ENCODE measurements around the gene UNC5A. TPM values are rescaled to one million over a fixed set of nuclear protein-coding genes. Genes with fewer than 3 reads are reported as not detected.

The UNC5A gene
- polyA plus RNA-seq, 4 donors, result 0.15 to 0.63 TPM; not detected in 2

GRCh38 chr5:176862330-176862995 lies 52.1 kb downstream of the UNC5A start:
- Histone ChIP-seq H3K27ac (ENCODE audit: low read depth in 1 of 3, low read length in 2 of 3) (no peak overlapping the region), H3K4me1 (ENCODE audit: control insufficient read depth in 3 of 3, insufficient read depth in 2 of 3, low read depth in 1 of 3, low read length in 2 of 3) (no peaks in the 10 kb centered on the region), H3K9me3 (ENCODE audit: control insufficient read depth in 2 of 2, insufficient read depth in 1 of 2, low read depth in 1 of 2, low read length in 1 of 2) (no peaks in the 10 kb centered on the region), H3K36me3 (ENCODE audit: control insufficient read depth in 3 of 3, insufficient read depth in 2 of 3, low read depth in 1 of 3, low read length in 3 of 3) (no peaks in the 10 kb centered on the region), H3K27me3 (ENCODE audit: control insufficient read depth in 3 of 3, insufficient read depth in 3 of 3, low read length in 3 of 3) (peaks cover 0 to 37% (median 11%) of the 10 kb centered on the region in 3 donors), H3K4me3 (ENCODE audit: low read depth in 1 of 3, low read length in 3 of 3) (no peak overlapping the region)
- no peak for FAIRE-seq
- no peak for DNase-seq
- WGBS, 3 donors, result 42 to 59% (median 55%) methylated on average over 28 of the region's 28 CpGs

DNA sequence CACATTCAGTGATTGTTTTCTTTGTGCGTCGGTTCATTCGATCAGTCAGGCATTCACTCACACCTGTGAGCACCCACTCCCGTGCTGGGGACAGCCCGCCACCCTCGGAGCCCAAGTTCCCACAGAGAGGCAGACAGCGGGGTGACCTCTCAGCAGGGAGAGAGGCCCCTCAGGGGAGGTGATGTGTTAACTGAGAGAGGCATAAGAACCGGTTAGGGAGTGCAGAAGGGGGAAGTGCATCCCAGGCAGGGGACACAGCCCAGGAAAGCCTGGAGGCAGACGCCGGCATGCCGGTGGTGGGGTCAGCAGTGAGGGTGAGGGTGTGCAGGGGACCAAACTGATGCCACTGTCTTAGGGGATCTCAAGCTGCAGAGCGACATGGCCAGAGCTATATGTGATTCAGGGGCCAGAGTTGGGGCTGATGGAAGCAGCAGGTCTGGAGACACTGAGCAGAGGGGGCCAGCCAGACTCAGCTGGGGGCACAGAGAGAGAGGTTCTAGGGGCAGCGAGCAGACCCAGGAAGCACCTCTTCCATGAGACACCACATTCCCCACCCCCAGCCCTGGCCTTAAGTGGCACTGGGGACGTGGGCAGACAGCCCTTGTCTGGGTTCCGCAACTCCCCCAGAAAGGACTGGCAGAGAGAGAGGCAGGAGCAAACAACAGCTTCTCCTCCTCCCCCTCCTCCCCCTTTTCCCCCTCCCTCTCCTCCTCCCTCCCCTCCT lies 52.8 kb downstream of the UNC5A start:
- no peaks in the 10 kb centered on the region for H3K9me3 ChIP-seq (ENCODE audit: control insufficient read depth in 2 of 2, insufficient read depth in 1 of 2, low read depth in 1 of 2, low read length in 1 of 2)
- no peaks in the 10 kb centered on the region for H3K36me3 ChIP-seq (ENCODE audit: control insufficient read depth in 3 of 3, insufficient read depth in 2 of 3, low read depth in 1 of 3, low read length in 3 of 3)
- DNase-seq (no peak), FAIRE-seq (no peak)
- no peaks in the 10 kb centered on the region for H3K4me1 ChIP-seq (ENCODE audit: control insufficient read depth in 3 of 3, insufficient read depth in 2 of 3, low read depth in 1 of 3, low read length in 2 of 3)
- no peak overlapping the region for H3K27ac ChIP-seq (ENCODE audit: low read depth in 1 of 3, low read length in 2 of 3)
- H3K27me3 ChIP-seq (ENCODE audit: control insufficient read depth in 3 of 3, insufficient read depth in 3 of 3, low read length in 3 of 3), result peaks cover 0 to 39% (median 11%) of the 10 kb centered on the region in 3 donors
- 20 to 23% (median 20%) methylated on average over 15 of the region's 15 CpGs for WGBS, 3 donors
- H3K4me3 ChIP-seq (ENCODE audit: low read depth in 1 of 3, low read length in 3 of 3), result no peak overlapping the region

DNA sequence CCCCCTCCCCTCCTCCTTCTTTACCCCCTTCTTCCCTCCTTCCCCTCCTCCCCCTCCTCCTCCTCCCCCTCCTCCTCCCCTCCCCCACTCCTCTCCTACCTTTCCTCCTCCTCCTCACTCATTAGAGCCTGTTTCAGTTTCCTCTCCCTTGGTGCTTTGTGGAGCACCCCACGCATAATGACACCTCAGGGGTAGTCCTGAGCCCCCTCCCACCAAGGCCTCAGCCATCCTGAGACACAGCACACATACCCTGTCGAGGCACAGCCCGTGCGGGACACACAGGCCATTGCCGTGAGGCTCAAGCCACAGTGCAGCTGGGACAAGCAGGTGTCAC lies 53.4 kb downstream of the UNC5A start:
- FAIRE-seq, result no peak
- no peaks in the 10 kb centered on the region for H3K4me1 ChIP-seq (ENCODE audit: control insufficient read depth in 3 of 3, insufficient read depth in 2 of 3, low read depth in 1 of 3, low read length in 2 of 3)
- H3K27me3 ChIP-seq (ENCODE audit: control insufficient read depth in 3 of 3, insufficient read depth in 3 of 3, low read length in 3 of 3), result peaks cover 0 to 39% (median 11%) of the 10 kb centered on the region in 3 donors
- 41 to 46% (median 42%) methylated on average over 5 of the region's 5 CpGs for WGBS, 3 donors
- no peak for DNase-seq
- H3K36me3 ChIP-seq (ENCODE audit: control insufficient read depth in 3 of 3, insufficient read depth in 2 of 3, low read depth in 1 of 3, low read length in 3 of 3), result no peaks in the 10 kb centered on the region
- H3K27ac ChIP-seq (ENCODE audit: low read depth in 1 of 3, low read length in 2 of 3), result no peak overlapping the region
- H3K4me3 ChIP-seq (ENCODE audit: low read depth in 1 of 3, low read length in 3 of 3), result no peak overlapping the region
- H3K9me3 ChIP-seq (ENCODE audit: control insufficient read depth in 2 of 2, insufficient read depth in 1 of 2, low read depth in 1 of 2, low read length in 1 of 2), result no peaks in the 10 kb centered on the region

- Histone ChIP-seq H3K9me3 (ENCODE audit: control insufficient read depth in 2 of 2, insufficient read depth in 1 of 2, low read depth in 1 of 2, low read length in 1 of 2) (no peaks in the 10 kb centered on the region), H3K27me3 (ENCODE audit: control insufficient read depth in 3 of 3, insufficient read depth in 3 of 3, low read length in 3 of 3) (peaks cover 0 to 39% (median 11%) of the 10 kb centered on the region in 3 donors), H3K4me1 (ENCODE audit: control insufficient read depth in 3 of 3, insufficient read depth in 2 of 3, low read depth in 1 of 3, low read length in 2 of 3) (no peaks in the 10 kb centered on the region), H3K4me3 (ENCODE audit: low read depth in 1 of 3, low read length in 3 of 3) (no peak overlapping the region), H3K36me3 (ENCODE audit: control insufficient read depth in 3 of 3, insufficient read depth in 2 of 3, low read depth in 1 of 3, low read length in 3 of 3) (no peaks in the 10 kb centered on the region), H3K27ac (ENCODE audit: low read depth in 1 of 3, low read length in 2 of 3) (no peak overlapping the region)
- DNase-seq (no peak), FAIRE-seq (no peak)
- WGBS, 3 donors, result 72 to 88% (median 86%) methylated on average over 8 of the region's 8 CpGs
These were observed 54.4 kb downstream of the UNC5A start for GRCh38 chr5:176864755-176865154.

DNA sequence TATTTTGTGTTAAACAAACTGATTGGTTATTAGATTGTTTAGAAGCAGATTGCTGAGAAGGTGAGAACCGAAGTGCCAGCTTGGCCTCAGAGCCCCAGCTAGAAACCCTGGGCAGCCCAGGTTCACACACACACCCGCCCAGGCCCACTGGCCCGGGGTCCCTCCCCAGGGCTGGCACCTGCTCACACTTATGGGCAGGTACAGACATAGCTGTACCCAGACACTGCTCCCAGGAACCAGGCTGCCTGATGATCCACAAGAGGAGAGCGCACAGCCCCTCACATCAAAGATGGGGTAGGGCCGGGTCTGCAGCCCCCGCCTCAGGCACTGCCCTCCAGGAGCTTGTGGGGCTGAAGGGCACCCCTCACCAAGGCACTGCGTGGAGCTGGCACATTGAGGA lies 55.6 kb downstream of the UNC5A start:
- H3K27me3 ChIP-seq (ENCODE audit: control insufficient read depth in 3 of 3, insufficient read depth in 3 of 3, low read length in 3 of 3), result peaks cover 0 to 39% (median 11%) of the 10 kb centered on the region in 3 donors
- FAIRE-seq, result no peak

GRCh38 chr5:176866707-176867310 lies 56.5 kb downstream of the UNC5A start:
- DNase-seq, result no peak
- peaks cover 0 to 39% (median 11%) of the 10 kb centered on the region in 3 donors for H3K27me3 ChIP-seq (ENCODE audit: control insufficient read depth in 3 of 3, insufficient read depth in 3 of 3, low read length in 3 of 3)
- no peaks in the 10 kb centered on the region for H3K4me1 ChIP-seq (ENCODE audit: control insufficient read depth in 3 of 3, insufficient read depth in 2 of 3, low read depth in 1 of 3, low read length in 2 of 3)
- H3K27ac ChIP-seq (ENCODE audit: low read depth in 1 of 3, low read length in 2 of 3), result no peak overlapping the region
- H3K36me3 ChIP-seq (ENCODE audit: control insufficient read depth in 3 of 3, insufficient read depth in 2 of 3, low read depth in 1 of 3, low read length in 3 of 3), result no peaks in the 10 kb centered on the region
- no peak for FAIRE-seq
- 19 to 21% (median 21%) methylated on average over 15 to 16 of the region's 16 CpGs for WGBS, 3 donors
- no peak overlapping the region for H3K4me3 ChIP-seq (ENCODE audit: low read depth in 1 of 3, low read length in 3 of 3)
- no peaks in the 10 kb centered on the region for H3K9me3 ChIP-seq (ENCODE audit: control insufficient read depth in 2 of 2, insufficient read depth in 1 of 2, low read depth in 1 of 2, low read length in 1 of 2)

More for the DNA sequence above, 55.6 kb downstream of the UNC5A start:
- Histone ChIP-seq H3K9me3 (ENCODE audit: control insufficient read depth in 2 of 2, insufficient read depth in 1 of 2, low read depth in 1 of 2, low read length in 1 of 2) (no peaks in the 10 kb centered on the region), H3K27ac (ENCODE audit: low read depth in 1 of 3, low read length in 2 of 3) (no peak overlapping the region), H3K36me3 (ENCODE audit: control insufficient read depth in 3 of 3, insufficient read depth in 2 of 3, low read depth in 1 of 3, low read length in 3 of 3) (no peaks in the 10 kb centered on the region), H3K4me3 (ENCODE audit: low read depth in 1 of 3, low read length in 3 of 3) (no peak overlapping the region), H3K4me1 (ENCODE audit: control insufficient read depth in 3 of 3, insufficient read depth in 2 of 3, low read depth in 1 of 3, low read length in 2 of 3) (no peaks in the 10 kb centered on the region)
- 67 to 86% (median 70%) methylated on average over 7 of the region's 7 CpGs for WGBS, 3 donors
- no peak for DNase-seq

- WGBS, 3 donors, result 77 to 87% (median 86%) methylated on average over 12 to 14 of the region's 14 CpGs
- FAIRE-seq (no peak), DNase-seq (no peak)
- H3K36me3 ChIP-seq (ENCODE audit: control insufficient read depth in 3 of 3, insufficient read depth in 2 of 3, low read depth in 1 of 3, low read length in 3 of 3), result no peaks in the 10 kb centered on the region
- H3K4me1 ChIP-seq (ENCODE audit: control insufficient read depth in 3 of 3, insufficient read depth in 2 of 3, low read depth in 1 of 3, low read length in 2 of 3), result no peaks in the 10 kb centered on the region
- H3K27me3 ChIP-seq (ENCODE audit: control insufficient read depth in 3 of 3, insufficient read depth in 3 of 3, low read length in 3 of 3), result peaks cover 0 to 26% (median 11%) of the 10 kb centered on the region in 3 donors
- H3K4me3 ChIP-seq (ENCODE audit: low read depth in 1 of 3, low read length in 3 of 3), result no peak overlapping the region
- H3K9me3 ChIP-seq (ENCODE audit: control insufficient read depth in 2 of 2, insufficient read depth in 1 of 2, low read depth in 1 of 2, low read length in 1 of 2), result no peaks in the 10 kb centered on the region
- H3K27ac ChIP-seq (ENCODE audit: low read depth in 1 of 3, low read length in 2 of 3), result no peak overlapping the region
These were observed 57.8 kb downstream of the UNC5A start for GRCh38 chr5:176868126-176868525.

DNA sequence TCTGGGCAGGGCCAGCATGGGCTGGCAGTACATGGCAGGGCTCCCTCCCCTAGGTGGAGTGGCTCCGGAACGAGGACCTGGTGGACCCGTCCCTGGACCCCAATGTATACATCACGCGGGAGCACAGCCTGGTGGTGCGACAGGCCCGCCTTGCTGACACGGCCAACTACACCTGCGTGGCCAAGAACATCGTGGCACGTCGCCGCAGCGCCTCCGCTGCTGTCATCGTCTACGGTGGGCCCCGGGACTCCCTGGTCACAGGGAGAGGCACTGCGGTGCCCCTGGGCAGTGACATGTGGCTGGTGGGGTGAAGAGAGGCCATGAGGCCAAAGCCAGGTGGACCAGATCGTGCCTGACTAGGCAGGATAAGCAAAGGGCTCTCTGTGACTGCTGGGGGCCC lies 58.4 kb downstream of the UNC5A start:
- H3K9me3 ChIP-seq (ENCODE audit: control insufficient read depth in 2 of 2, insufficient read depth in 1 of 2, low read depth in 1 of 2, low read length in 1 of 2), result no peaks in the 10 kb centered on the region
- no peak for FAIRE-seq

More for the DNA sequence above, 58.4 kb downstream of the UNC5A start:
- no peak for DNase-seq
- Histone ChIP-seq H3K36me3 (ENCODE audit: control insufficient read depth in 3 of 3, insufficient read depth in 2 of 3, low read depth in 1 of 3, low read length in 3 of 3) (no peaks in the 10 kb centered on the region), H3K4me1 (ENCODE audit: control insufficient read depth in 3 of 3, insufficient read depth in 2 of 3, low read depth in 1 of 3, low read length in 2 of 3) (no peaks in the 10 kb centered on the region), H3K4me3 (ENCODE audit: low read depth in 1 of 3, low read length in 3 of 3) (no peak overlapping the region), H3K27me3 (ENCODE audit: control insufficient read depth in 3 of 3, insufficient read depth in 3 of 3, low read length in 3 of 3) (peaks cover 0 to 26% (median 11%) of the 10 kb centered on the region in 3 donors), H3K27ac (ENCODE audit: low read depth in 1 of 3, low read length in 2 of 3) (no peak overlapping the region)
- 87 to 91% (median 90%) methylated on average over 20 of the region's 20 CpGs for WGBS, 3 donors
